Motor neuron (in vitro differentiated cells): ENCODE results near the gene ABCA8. TPM values are rescaled to one million over a fixed set of nuclear protein-coding genes. Genes with fewer than 3 reads are reported as not detected.
A peak's percentile ranks its signal among the peaks of the same experiment; 100 is the strongest.
"Not testable (repeated sequence)": the region's sequence is repeated elsewhere in the genome, so short reads cannot be mapped to it uniquely, and the experiment has no call there.

Source experiments
- ATAC-seq, 8 experiments: fragments of 200-7000 bp; cut with Tn5 transposase; replicated peaks in 6 of 8; 2 replicates each; pipeline ENCODE4 v1.8.0; 2021; ENCODE audit warnings: mild to moderate bottlenecking in 8 of 8, moderate library complexity in 8 of 8
- H3K27ac ChIP-seq, 2 donors: fragments of 250-450 bp; sonication (Bioruptor Pico); 2 replicates each; pipeline ENCODE4 v1.9.0; 2021; ENCODE audit warnings: antibody characterized with exemption in 2 of 2, mild to moderate bottlenecking in 2 of 2, moderate library complexity in 1 of 2
- H3K4me1 ChIP-seq, 2 donors: fragments of 250-450 bp; sonication (Bioruptor Pico); replicated peaks in 1 of 2; 2 replicates each; pipeline ENCODE4 v1.6.1; 2021; ENCODE audit warnings: antibody characterized with exemption in 2 of 2, mild to moderate bottlenecking in 2 of 2, moderate library complexity in 1 of 2
- H3K4me3 ChIP-seq, 5 donors: fragments of 250-450 bp; sonication (Bioruptor Pico); 2 replicates each; pipeline ENCODE4 v1.9.0; 2021; ENCODE audit warnings: antibody characterized with exemption in 5 of 5, mild to moderate bottlenecking in 5 of 5, moderate library complexity in 4 of 5
- WGBS, 10 experiments: fragments of 450-650 bp; shearing (Covaris generic); methylation state at CpG; one replicate each; pipeline ENCODE4 v1.0.0; 2022; 5-methylcytosine and 5-hydroxymethylcytosine counted together
- in situ Hi-C, 9 experiments: fragments of 400-800 bp; cut with MboI; loops; one replicate each; pipeline ENCODE4 v1.15.0; 2021; ENCODE audit warnings: low sequenced_read_pairs in 9 of 9, low pct_unique_long_range_greater_than_20kb in 2 of 9; ENCODE audit not compliant: unreplicated experiment in 9 of 9
- total RNA-seq, 8 experiments: library from RNA; unstranded; fragments of 300-600 nt; gene quantifications; 2 replicates each; pipeline versions ENCODE4 v1.2.3 to v1.2.4, GENCODE V29; 2022

The ABCA8 gene
- total RNA-seq, 8 experiments from 2014 or later, result 0.05 to 81.8 (median 3.0) TPM

- in situ Hi-C loops, result no loop called here
- ATAC-seq, result no peak
- H3K4me1 ChIP-seq, result no peaks in the 10 kb centered on the region
- no peak overlapping the region for H3K27ac ChIP-seq
- 15 to 89% (median 54%) methylated on average over 1 to 2 of the region's 2 CpGs; no CpG with 5 or more reads in 3 of the 10 experiments for WGBS, 10 experiments
- H3K4me3 ChIP-seq, result no peak overlapping the region
Observed at GRCh38 chr17:68830313-68830712, 124.9 kb downstream of the ABCA8 start.

GRCh38 chr17:68829211-68829610 is 126.0 kb downstream of the ABCA8 start:
- in situ Hi-C loops, result no loop called here
- no peak for ATAC-seq
- WGBS, 10 experiments, result 56 to 94% (median 87%) methylated on average over 3 to 4 of the region's 4 CpGs
- Histone ChIP-seq H3K4me3 (no peak overlapping the region), H3K27ac (no peak overlapping the region), H3K4me1 (no peaks in the 10 kb centered on the region)

- in situ Hi-C loops, result no loop called here
- Histone ChIP-seq H3K4me1 (peaks cover 8 to 11% of the 10 kb centered on the region in 2 donors), H3K4me3 (no peak overlapping the region), H3K27ac (no peak overlapping the region)
- no peak for ATAC-seq
- WGBS, 10 experiments, result 23 to 97% (median 40%) methylated on average over 1 to 3 of the region's 3 CpGs
Observed at GRCh38 chr17:68824707-68825106, 130.5 kb downstream of the ABCA8 start.

GRCh38 chr17:68824185-68824584 is 131.0 kb downstream of the ABCA8 start:
- H3K4me1 ChIP-seq, result peaks cover 8 to 11% of the 10 kb centered on the region in 2 donors
- ATAC-seq, H3K4me3 ChIP-seq, in situ Hi-C loops, H3K27ac ChIP-seq: not testable (repeated sequence)
- WGBS, 10 experiments, result 69 to 86% (median 80%) methylated on average over 1 to 5 of the region's 5 CpGs; no CpG with 5 or more reads in 5 of the 10 experiments

- H3K4me3 ChIP-seq, result no peak overlapping the region
- H3K4me1 ChIP-seq, result peaks cover 8 to 11% of the 10 kb centered on the region in 2 donors
- in situ Hi-C loops, result no loop called here
- no peak for ATAC-seq
- H3K27ac ChIP-seq, result no peak overlapping the region
- 81 to 100% (median 100%) methylated on average over 1 to 3 of the region's 3 CpGs; no CpG with 5 or more reads in 3 of the 10 experiments for WGBS, 10 experiments
Observed at GRCh38 chr17:68822719-68823289, 132.4 kb downstream of the ABCA8 start.

GRCh38 chr17:68821860-68822696 is 133.1 kb downstream of the ABCA8 start:
- Histone ChIP-seq H3K27ac (no peak overlapping the region), H3K4me1 (peaks cover 8 to 11% of the 10 kb centered on the region in 2 donors), H3K4me3 (no peak overlapping the region)
- 0 to 60% (median 10%) methylated on average over 2 to 3 of the region's 3 CpGs; no CpG with 5 or more reads in 2 of the 10 experiments for WGBS, 10 experiments
- in situ Hi-C loops, result no loop called here
- peak; percentile 75 to 100 (median 92) for ATAC-seq

GRCh38 chr17:68820825-68821481 is 134.2 kb downstream of the ABCA8 start:
- in situ Hi-C loops, result no loop called here
- Histone ChIP-seq H3K4me3 (no peak overlapping the region), H3K4me1 (peaks cover 8 to 11% of the 10 kb centered on the region in 2 donors), H3K27ac (no peak overlapping the region)
- no peak for ATAC-seq
- 88 to 100% (median 95%) methylated on average over 2 to 8 of the region's 8 CpGs for WGBS, 10 experiments

GRCh38 chr17:68820476-68820824 is 134.7 kb downstream of the ABCA8 start:
- Histone ChIP-seq H3K4me3 (no peak overlapping the region), H3K4me1 (peaks cover 8 to 11% of the 10 kb centered on the region in 2 donors), H3K27ac (no peak overlapping the region)
- WGBS, 10 experiments, result 85 to 100% (median 98%) methylated on average over 2 to 5 of the region's 5 CpGs
- ATAC-seq, result no peak
- in situ Hi-C loops, result no loop called here

GRCh38 chr17:68819465-68819864 is 135.7 kb downstream of the ABCA8 start:
- no peak overlapping the region for H3K4me3 ChIP-seq
- WGBS, 10 experiments, result 35 to 100% (median 89%) methylated on average over 1 to 5 of the region's 5 CpGs
- no peak overlapping the region for H3K27ac ChIP-seq
- ATAC-seq, result no peak
- H3K4me1 ChIP-seq, result peaks cover 8 to 11% of the 10 kb centered on the region in 2 donors
- in situ Hi-C loops, result no loop called here

Other genes with a start within 250 kb of the ABCA8 start
- 10 to 100 TPM in 1 of 8 experiments, 1 to 10 TPM in 3, under 1 TPM in 4; 0.09 to 29.2 (median 0.82) TPM for gene ABCA9, start 105.5 kb upstream of the ABCA8 start, total RNA-seq
- gene ABCA6, start 186.5 kb upstream of the ABCA8 start, total RNA-seq, result 10 to 100 TPM in 3 of 8 experiments, 1 to 10 TPM in 2, under 1 TPM in 3; 0.27 to 21.6 (median 3.6) TPM